Lung microvascular endothelial cell (primary cell): Measurements from ENCODE around the gene AMIGO3. TPM values are rescaled to one million over a fixed set of nuclear protein-coding genes. Genes with fewer than 3 reads are reported as not detected.
"Not testable (repeated sequence)": the region's sequence is repeated elsewhere in the genome, so short reads cannot be mapped to it uniquely, and the experiment has no call there.

Experiments
- DNase-seq, 2 donors: peaks; one replicate each; pipeline versions ENCODE4 v3.0.0 to v3.0.0-alpha.2; 2010; ENCODE audit warnings: low read depth in 2 of 2
- total RNA-seq: library from RNA; depleted of rRNA; stranded (reverse); fragments of >200 nt; gene quantifications from 2 replicates; pipeline ENCODE4 v1.2.1, GENCODE V29; 2014

Gene AMIGO3
- total RNA-seq, 1 donor from 2014 or later: 0.40 TPM

DNA sequence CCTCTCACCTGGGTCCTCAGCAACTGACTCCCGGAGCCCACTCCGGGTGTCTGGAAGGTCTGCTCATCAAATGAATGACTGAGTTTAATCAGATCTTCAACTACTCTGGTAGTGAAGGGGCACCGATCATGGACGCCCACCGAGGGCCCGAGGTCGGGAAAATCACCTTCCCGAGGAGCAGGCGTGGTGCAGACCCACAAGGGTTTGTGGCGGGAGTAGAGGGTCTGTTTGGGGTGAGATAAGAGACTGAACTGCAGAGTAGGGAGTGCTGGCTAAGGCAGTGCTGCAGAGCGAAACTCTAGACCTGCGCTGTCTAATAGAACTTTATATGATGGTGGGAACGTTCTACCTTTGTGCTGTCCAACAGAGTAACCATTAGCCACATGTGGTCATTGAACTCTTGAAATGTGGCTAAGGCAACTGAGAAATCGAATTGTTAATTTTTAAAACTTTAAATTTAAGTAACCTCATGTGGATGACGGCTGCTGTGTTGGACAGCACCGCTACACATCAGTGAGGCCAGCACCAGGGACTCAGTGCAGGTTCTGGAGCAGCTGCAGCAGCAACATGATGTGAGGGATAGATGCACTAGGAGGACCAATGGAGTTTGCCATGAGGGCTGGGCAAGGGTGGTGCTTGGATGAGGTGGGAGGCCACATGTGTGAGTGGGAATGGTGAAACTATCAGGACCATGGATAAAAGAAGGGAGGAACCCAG is 29.4 kb downstream of the AMIGO3 start:
- not testable (repeated sequence) for DNase-seq

DNA sequence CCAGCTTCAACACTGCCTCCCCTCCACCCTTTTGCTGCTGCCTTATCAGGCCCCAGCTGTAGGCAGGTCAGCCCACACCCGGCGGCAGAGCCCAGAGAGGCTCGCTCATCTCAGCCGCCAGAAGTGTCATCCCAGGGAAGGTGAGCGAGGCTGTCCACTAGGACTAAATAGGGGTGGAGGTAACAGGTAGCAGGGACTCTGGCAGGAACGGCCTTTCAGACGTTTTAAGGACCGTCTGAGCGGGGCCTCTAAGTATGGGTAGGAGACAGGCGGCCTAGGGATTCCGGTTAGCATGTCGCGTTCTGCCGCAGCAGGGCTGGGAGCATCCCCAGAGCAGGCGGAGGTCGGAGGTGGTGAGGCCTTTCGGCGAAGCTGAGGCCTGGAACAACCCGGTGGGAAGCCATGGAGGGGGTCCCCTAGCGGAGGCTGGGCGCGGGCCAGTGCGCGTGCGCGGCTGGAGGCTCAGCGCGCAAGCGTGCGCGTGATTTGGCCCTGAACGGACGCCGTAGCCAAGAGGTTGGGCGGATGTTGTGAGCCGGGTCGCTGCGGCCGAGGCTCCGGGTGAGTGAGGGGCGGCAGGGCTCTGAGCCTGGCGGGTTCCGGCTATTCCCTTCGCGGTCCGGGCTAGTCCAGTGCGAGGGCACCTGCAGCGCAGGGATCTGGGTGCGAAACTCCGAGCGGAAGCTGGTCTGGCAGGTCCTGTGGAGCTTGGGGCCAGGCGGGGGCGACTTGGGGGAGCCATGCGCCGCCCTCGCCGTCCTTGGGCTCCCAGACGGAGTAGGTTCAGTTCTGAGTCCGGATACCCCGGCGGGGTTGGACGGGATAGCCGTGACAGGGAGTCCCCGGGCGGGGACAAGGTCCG is 30.2 kb downstream of the AMIGO3 start, which contains the start of the genes MST1 and RNF123:
TSS of gene MST1 (minus strand) at position 429 of the 862 bp plus-strand sequence. CDS start 783 bp downstream, outside the sequence.
TSS of gene RNF123 (plus strand) at position 512 of the 862 bp plus-strand sequence. CDS start 1,609 bp downstream, outside the sequence.
- peak; percentile 93 to 95 for DNase-seq

DNA sequence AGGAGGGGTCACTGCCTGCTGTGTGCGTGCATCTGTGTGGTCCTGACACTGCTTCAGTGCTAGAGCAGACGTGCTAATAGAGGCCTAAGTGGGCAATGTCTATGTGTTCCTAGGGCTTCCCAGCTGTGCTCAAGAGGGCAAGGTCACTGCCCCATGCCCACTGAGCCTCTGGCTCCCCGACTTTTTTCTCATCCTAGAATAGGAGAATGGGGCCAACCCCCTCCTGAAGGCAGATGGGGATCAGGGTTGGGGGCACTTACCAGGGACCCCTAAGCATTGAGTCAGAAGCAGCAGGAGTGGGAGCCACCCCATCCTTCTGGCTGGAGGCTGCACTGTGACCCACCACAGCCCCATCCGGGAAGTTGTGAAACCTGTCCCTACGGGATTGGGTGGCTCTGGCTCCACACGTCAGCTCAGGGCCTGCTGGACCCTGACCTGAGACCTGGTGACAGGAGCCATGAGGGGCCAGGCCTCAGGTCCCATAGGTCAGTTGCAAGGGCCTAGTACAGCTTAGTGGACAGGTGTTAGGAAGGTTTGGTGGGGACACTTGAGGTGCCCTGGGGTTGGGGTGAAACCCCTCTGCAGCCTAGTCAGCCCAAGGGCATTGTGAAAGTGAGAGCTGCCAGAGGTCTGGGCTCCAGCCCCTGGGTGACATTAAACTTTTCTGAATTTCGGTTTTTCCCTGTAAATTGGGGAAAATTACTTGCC is 31.0 kb downstream of the AMIGO3 start:
- not testable (repeated sequence) for DNase-seq

DNA sequence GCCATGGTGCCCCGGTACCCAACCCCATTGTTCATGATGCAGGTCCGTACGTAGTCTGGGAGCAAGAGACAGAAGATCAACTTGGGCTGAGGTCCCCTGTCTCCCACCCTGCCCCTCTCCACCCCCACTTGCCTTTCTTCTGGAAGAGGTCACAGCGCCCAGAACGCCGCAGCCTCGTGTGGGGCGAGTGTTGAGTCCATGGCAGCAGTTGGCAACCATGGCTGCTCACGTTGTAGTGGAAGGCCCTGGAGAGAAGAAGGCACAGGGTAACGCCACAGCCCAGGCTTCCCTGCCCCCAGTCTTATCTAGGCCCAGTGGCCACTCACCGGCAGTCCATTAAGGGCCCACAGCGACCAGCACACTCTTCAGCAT is 32.1 kb downstream of the AMIGO3 start:
- DNase-seq: not testable (repeated sequence)

DNA sequence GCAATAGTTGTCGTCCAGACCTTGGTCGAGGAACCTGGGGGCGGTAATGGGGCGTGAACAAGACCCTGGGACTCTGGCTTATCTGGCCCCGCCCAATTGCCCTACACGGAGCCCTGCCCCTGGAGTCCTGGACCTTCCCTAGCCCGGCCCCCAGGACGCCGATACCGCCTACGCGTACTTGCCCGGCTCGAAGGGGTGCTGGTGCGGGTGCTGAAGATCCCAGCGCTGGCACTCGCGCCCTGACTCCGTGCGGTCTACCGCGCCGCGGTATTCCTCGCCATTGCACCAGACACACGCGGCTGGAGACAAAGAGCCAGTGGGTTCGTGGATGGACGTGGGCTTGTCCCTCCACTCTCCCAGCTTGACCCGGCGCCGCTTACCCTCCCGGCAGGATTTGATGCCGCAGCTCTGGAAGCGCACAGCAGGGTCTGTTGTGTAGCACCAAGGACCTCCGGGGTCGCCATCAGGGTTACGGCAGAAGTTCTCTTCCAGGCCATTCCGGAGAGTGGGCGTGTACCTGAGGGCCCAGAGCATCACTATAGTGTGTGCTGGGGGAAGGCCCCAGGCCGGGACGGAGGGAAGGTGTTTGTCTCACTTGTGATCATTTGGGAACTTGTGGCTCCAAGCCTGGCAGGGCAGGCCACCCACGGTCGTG is 32.6 kb downstream of the AMIGO3 start:
- DNase-seq: not testable (repeated sequence)

DNA sequence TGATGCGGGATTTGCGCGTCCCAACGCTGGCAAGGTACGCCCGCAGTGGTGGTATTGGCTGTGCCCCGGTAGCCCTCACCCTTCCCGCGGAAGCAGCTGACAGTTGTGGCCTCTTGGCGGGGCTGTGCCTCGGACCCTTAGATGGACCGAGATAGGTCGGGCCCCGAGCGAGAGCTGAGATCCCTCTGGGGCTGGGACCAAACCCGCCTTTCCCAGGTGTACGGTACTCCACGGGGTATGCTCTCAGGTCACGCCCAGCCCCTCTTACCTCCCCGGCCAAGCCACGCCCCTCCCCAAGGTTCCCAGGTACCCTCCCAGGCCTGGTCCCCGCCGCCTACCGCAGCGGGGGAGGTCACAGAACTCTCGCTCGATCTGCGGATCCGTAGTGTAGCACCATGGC is 33.1 kb downstream of the AMIGO3 start:
- not testable (repeated sequence) for DNase-seq

DNA sequence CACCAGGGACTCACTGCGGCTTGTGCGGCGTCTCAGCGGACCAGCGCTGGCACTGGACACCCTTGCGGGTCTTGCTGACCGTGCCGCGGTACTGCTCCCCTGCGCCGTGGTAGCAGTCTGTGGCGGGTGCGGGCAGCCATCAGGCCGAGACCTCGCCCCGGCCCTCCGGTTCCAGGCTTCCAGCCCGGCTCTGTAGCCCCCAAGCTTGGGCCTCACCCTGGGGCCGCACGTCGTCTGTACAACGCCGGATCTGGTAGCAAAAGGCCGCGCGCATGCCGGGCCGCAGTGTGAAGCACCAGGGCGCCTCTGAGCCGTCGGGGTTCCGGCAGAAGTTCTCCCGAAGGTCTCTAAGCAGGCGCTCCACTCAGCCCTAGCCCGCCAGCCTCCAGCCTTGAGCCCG is 33.6 kb downstream of the AMIGO3 start:
- not testable (repeated sequence) for DNase-seq

DNA sequence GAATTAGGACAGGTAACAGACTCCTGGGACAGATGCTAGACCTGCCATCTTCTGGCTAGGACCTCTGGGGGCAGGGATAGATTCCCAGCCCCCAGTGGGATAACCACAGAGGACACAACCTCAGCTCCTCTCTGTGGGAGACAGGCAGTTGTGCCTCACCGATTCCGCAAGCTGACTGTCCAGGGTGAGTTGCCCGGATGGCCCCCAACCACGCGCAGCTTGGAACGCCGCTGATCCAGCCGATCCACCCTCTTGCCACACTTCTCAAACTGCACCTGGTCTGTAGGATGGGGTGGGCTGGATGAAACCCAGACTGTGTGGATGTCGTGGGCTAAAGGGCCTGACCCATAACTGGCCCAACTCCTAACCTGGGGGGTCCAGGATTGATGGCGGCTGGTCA is 34.4 kb downstream of the AMIGO3 start:
- DNase-seq: not testable (repeated sequence)

DNA sequence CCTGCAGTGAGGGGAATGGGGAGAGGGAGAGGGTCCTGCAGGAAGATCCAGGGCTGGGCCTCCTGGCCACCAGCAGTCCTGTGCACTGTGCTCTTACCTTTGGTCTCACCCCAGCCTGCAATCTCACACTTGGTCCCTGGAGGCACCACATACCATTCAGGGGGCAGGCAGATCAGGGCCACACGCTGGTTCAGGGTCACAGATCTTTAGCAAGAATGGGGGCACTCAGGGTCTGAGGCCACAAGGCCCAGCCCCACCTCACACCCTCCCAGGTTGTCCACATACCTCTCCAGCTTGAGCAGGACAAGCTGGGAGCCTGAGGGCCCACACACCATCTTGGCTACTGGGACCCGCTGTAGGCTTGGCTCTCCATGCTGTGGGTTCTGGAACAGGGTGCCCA is 35.0 kb downstream of the AMIGO3 start:
- not testable (repeated sequence) for DNase-seq

DNA sequence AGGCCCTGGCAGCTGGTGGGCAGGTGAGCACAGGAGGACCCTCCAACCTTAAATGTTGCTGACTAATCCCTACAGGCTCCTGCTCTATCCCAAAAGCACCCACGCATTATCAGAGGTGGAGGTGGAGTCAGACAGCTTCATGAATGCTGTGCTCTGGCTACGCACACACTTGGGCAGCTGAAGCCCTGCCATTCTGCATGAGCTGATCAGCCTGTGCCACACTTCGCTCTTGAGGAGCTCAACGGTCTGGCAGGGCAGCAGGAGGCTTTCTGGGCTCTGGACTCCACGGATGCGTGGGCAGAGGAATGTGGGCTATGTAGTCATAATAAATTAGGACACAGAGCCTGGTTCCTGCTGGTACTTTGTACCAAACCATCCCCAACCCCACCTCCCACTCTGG is 36.3 kb downstream of the AMIGO3 start:
- DNase-seq: no peak

DNA sequence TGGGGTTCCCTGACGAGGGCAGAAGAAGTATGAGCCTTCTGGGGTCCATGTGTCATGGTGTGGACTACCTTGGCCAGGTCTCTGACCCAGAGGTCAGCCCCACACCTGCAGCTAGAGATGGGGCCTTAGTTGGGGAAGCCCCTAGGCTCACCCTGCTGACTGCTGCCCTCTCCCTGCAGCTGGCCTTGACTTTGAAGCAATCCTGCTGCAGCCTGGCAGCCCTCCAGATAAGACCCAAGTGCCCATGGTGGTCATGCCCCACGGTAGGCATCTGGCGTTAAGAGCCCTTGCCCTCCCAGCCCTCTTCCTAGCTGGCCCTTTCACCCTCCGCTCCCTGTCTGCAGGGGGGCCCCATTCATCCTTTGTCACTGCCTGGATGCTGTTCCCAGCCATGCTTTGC is 37.9 kb downstream of the AMIGO3 start:
- no peak for DNase-seq

DNA sequence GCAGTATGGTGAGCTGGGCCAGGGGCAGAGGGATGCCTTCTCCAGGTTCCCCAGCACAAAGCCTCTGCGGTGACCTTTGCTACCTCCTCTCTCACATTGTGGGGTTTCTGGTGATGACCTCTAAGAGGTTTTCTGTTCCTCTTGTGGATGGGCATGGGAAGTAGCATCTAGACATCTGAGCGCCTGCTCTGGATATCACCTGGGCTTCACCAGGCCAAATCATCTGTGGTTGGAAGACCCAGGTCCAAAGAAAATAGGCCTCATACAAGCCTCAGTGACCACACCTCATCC is 38.3 kb downstream of the AMIGO3 start:
- no peak for DNase-seq

DNA sequence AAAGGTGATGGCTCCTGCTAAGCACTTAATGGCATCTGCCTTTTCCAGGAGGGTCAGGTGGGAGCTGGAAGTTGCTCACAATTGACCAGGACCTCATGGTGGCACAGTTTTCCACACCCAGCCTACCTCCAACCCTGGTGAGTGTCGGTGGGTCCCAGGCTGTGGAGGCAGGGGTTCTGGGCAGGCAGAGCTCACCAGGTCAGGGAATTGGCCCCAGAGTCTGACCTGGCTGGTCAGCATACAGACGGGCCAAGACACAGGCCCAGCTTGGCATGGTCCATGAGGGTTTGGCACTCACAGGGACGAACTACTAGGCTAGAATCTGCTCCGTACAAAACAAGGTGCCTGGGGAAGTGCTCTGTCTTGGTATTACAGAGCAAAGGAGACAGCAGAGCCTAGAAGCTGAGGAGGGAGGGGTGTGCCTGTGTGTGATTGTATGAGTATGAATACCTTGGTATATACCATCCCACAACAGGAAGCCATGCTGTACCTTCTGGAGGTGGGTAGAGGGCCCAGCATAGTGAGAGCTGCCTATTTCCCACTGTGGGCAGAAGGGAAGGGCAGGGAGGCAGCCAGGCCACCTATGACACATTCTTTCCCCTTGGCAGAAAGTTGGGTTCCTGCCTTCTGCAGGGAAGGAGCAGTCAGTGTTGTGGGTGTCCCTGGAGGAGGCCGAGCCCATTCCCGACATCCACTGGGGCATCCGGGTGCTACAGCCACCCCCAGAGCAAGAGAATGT is 38.8 kb downstream of the AMIGO3 start:
- no peak for DNase-seq

DNA sequence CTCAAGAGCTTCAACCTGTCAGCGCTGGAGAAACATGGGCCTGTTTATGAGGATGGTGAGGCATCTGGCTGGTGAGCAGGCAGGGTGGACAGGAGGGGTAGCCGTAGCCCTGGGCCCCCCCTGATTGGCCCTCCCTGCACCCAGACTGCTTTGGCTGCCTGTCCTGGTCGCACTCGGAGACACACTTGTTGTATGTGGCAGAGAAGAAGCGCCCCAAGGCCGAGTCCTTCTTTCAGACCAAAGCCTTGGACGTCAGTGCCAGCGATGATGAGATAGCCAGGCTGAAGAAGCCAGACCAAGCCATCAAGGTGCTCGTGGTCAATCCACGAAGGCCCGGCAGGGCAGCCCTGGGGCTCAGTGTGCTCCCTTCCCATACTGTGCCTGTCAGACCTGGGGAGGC is 43.6 kb downstream of the AMIGO3 start:
- DNase-seq: no peak

DNA sequence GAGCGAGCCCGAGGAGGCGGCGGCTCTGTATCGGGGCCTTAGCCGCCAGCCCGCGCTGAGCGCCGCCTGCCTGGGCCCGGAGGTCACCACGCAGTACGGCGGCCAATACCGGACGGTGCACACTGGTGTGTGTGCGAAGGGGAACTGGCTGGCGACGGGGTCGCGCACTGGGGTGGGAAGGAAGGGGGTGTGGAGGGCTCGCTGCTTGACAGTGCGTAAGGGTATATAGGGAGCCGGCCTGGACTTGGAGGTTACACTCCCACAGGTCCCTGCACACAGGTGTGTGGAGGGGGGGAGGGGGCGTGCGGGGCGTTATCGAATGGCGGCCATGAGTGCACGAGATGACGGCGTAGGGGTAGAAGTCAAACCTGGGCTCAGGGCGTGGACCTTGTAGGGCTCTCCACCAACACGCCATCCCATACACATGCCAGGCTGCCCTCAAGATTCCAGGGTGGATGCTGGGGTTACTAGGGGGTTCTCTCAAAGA is 44.9 kb downstream of the AMIGO3 start:
- no peak for DNase-seq

DNA sequence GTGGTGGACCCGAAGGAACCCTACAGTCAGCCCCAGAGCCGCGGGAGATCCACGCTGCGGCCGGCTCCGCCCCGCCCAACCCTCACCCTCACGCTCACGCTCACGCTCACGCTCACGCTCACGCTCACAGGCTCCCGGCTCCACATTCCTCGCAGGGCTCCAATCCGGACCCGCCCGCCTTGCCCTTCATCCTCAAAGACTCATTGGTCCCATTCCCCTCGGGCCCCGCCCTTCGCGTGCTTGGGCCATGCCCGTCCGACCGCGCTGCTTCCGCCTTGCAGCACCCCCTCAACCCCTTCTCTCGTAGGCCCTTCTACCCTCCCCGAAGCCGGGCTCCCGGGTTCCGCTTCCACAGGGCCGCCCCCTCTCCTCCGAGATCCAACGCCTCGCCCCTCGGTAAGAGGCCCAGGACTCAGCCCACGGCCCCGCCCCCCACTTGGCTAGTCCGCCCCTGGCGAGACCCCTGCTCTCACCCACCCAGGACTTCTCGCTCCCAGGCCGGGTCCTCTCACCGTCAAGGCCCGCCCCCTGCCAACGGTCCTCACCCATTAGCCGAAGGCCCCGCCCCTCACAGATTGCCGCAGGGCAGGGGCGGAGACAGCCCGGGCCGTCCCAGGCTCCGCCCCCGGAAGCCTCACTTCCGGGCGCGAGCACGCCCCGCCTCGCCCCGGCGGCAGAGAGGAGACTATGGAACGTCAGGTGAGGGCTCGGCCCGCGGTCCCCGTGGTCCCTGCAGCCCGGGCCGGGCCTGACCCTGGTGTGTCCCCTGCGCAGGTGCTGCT is 45.6 kb downstream of the AMIGO3 start, which contains the start of gene APEH:
TSS of gene APEH (plus strand) at position 637 of the 782 bp plus-strand sequence. CDS start at position 688, 51 bp downstream.
- peak; percentile 94 to 97 for DNase-seq

DNA sequence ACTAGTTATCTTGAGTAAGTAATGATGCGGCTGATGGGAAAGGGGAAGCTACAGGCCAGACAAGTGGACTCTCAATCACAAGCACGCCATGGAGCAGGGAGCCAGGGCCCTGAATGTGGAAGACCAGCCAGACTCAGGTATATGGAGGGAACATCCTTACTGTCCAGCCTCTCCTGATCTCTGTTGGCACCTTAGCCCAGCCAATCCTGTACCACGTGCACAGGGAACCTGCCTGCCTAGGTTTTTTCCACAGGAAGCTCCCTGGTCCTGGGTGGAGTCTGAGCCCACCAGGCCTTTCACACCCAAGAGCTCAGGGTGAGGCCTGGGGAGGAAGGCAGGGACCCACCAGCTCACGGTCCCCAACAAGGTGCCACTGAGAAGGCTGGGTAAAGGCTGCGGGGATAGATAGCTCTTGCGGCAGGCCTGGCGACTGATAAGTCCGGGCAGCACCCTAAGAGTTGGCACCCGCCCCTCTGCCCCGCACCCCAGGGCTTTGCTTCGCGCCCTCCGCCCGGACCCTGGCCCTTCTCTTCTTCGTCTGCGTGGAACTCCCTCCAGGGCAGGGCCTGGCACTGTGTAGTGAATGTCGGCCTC is 46.3 kb downstream of the AMIGO3 start:
- DNase-seq: peak; percentile 8 to 55

DNA sequence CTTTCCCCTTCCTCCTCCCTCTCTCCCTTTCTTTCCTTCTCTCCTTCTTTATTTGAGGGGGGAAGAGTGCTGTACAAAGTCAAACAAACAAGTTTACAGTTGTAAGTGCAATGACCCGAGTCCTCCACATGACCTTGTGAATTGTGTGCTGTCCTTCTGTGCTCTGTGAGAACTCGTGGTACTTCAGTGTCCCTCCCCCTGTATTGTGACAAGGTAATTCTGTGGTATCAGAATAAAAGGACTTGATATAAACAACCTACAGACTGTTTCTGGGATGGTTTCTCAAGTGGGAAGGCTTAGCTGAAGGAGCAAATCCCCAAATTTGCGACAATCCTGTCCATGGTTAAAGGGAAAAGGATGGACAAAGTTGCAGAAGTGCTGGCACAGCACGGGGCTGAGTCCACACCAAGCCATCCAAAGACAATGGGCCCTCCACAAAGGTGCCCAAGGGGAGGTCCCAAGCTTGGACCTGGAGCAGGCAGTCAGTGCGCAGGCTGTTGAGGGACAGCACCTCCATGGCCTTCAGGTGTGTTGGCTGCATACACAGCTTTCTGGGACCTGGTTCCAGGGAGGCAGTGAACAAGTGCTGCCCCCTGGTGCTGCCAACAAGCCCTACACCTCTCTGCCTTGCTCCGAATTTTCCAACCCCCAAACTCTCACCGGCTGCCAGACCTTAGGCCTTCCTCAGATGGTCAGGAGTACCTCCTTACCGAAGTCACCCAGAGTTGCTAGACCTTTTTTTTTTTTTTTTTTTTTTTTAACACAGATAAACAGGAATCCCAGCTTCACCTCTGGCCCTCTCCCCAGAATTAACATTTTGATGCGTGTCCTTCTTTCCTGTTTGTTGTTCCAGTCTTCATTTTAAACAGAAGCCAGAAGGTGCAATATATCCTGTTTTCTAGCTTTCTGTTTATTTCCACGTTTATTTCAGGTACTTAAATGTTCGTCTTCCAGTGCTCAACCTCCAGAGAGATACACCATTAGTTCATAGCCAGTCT is 47.9 kb downstream of the AMIGO3 start:
- DNase-seq: peak; percentile 61 to 78
